H9 (cell line): ENCODE measurements around the gene MTCL1. TPM values are rescaled to one million over a fixed set of nuclear protein-coding genes. Genes with fewer than 3 reads are reported as not detected.

Source experiments
- DNase-seq: peaks from one replicate; pipeline ENCODE4 v3.0.0-alpha.2; 2017
- H2AFZ ChIP-seq: one replicate; pipeline ENCODE4 v1.6.1; 2013; ENCODE audit warnings: mild to moderate bottlenecking, low read length, control low read depth, moderate library complexity
- H2AK5ac ChIP-seq: 2 replicates; pipeline ENCODE4 v1.6.1; 2013; ENCODE audit warnings: low read length, control low read depth, mixed read lengths; ENCODE audit not compliant: insufficient read length
- H2BK120ac ChIP-seq: one replicate; pipeline ENCODE4 v1.6.1; 2013; ENCODE audit warnings: low read depth, mild to moderate bottlenecking, low read length, control low read depth, inconsistent platforms; ENCODE audit not compliant: poor library complexity, severe bottlenecking
- H2BK12ac ChIP-seq: 2 replicates; pipeline ENCODE4 v1.6.1; 2013; ENCODE audit warnings: low read length, control low read depth, mixed read lengths, low read depth; ENCODE audit not compliant: insufficient read length
- H2BK15ac ChIP-seq: 2 replicates; pipeline ENCODE4 v1.6.1; 2013; ENCODE audit warnings: low read depth, low read length, control low read depth
- H2BK20ac ChIP-seq: one replicate; pipeline ENCODE4 v1.6.1; 2013; ENCODE audit warnings: low read depth, mild to moderate bottlenecking, low read length, control low read depth, inconsistent platforms; ENCODE audit not compliant: poor library complexity, severe bottlenecking
- H2BK5ac ChIP-seq: 2 replicates; pipeline ENCODE4 v1.6.1; 2013; ENCODE audit warnings: low read length, control low read depth, mixed read lengths; ENCODE audit not compliant: insufficient read length
- H3K14ac ChIP-seq: 2 replicates; pipeline ENCODE4 v1.6.1; 2013; ENCODE audit warnings: low read length, control low read depth; ENCODE audit not compliant: insufficient read depth
- H3K18ac ChIP-seq: 2 replicates; pipeline ENCODE4 v1.6.1; 2013; ENCODE audit warnings: low read depth, mild to moderate bottlenecking, mixed read lengths, low read length, control low read depth; ENCODE audit not compliant: insufficient read length
- H3K23ac ChIP-seq: 2 replicates; pipeline ENCODE4 v1.6.1; 2013; ENCODE audit warnings: low read length, control low read depth, mixed read lengths, low read depth; ENCODE audit not compliant: insufficient read length
- H3K23me2 ChIP-seq: 2 replicates; pipeline ENCODE4 v1.6.1; 2013; ENCODE audit warnings: low read depth, mild to moderate bottlenecking, mixed read lengths, low read length, control low read depth; ENCODE audit not compliant: insufficient read length, poor library complexity, severe bottlenecking
- H3K27ac ChIP-seq: 2 replicates; pipeline ENCODE4 v1.5.1; 2013; ENCODE audit warnings: low read length, control low read depth, mixed read lengths, low read depth; ENCODE audit not compliant: insufficient read length
- H3K27me3 ChIP-seq: 2 replicates; pipeline ENCODE4 v1.6.1; 2013; ENCODE audit warnings: low read length, control low read depth, inconsistent platforms; ENCODE audit not compliant: insufficient read depth
- H3K4ac ChIP-seq: 2 replicates; pipeline ENCODE4 v1.6.1; 2013; ENCODE audit warnings: low read depth, mild to moderate bottlenecking, control low read depth, inconsistent platforms, low read length, moderate library complexity
- H3K4me1 ChIP-seq: 2 replicates; pipeline ENCODE4 v1.6.1; 2013; ENCODE audit warnings: low read length, control low read depth, inconsistent platforms; ENCODE audit not compliant: insufficient read depth
- H3K4me2 ChIP-seq: 2 replicates; pipeline ENCODE4 v1.6.1; 2013; ENCODE audit warnings: low read length, control low read depth, mixed read lengths; ENCODE audit not compliant: insufficient read length, insufficient read depth
- H3K56ac ChIP-seq: 2 replicates; pipeline ENCODE4 v1.6.1; 2013; ENCODE audit warnings: low read depth, mild to moderate bottlenecking, mixed read lengths, low read length, control low read depth; ENCODE audit not compliant: insufficient read length
- H3K79me1 ChIP-seq: 2 replicates; pipeline ENCODE4 v1.6.1; 2013; ENCODE audit warnings: low read depth, mild to moderate bottlenecking, moderate library complexity, low read length, control low read depth, inconsistent platforms; ENCODE audit not compliant: insufficient read depth, poor library complexity, severe bottlenecking
- H3K79me2 ChIP-seq: 2 replicates; pipeline ENCODE4 v1.6.1; 2013; ENCODE audit warnings: low read length, control low read depth, inconsistent platforms; ENCODE audit not compliant: insufficient read depth
- H3K9ac ChIP-seq: 2 replicates; pipeline ENCODE4 v1.6.1; 2013; ENCODE audit warnings: low read length, control low read depth, mixed read lengths; ENCODE audit not compliant: insufficient read length; ENCODE audit errors: extremely low read depth
- H3K9me3 ChIP-seq: one replicate; pipeline ENCODE4 v1.6.1; 2013; ENCODE audit warnings: low read depth, low read length, inconsistent platforms; ENCODE audit not compliant: control insufficient read depth
- H3T11ph ChIP-seq: one replicate; pipeline ENCODE4 v1.6.1; 2013; ENCODE audit warnings: mild to moderate bottlenecking, low read length, control low read depth, inconsistent platforms
- H4K20me1 ChIP-seq: one replicate; pipeline ENCODE4 v1.6.1; 2013; ENCODE audit not compliant: control insufficient read depth, insufficient read length, insufficient read depth
- H4K5ac ChIP-seq: 2 replicates; pipeline ENCODE4 v1.6.1; 2013; ENCODE audit warnings: low read depth, mild to moderate bottlenecking, mixed read lengths, low read length, control low read depth; ENCODE audit not compliant: insufficient read length
- H4K8ac ChIP-seq: replicated peaks from 2 replicates; pipeline ENCODE4 v1.6.1; 2013; ENCODE audit warnings: low read length, control low read depth, mixed read lengths, low read depth; ENCODE audit not compliant: insufficient read length
- H4K91ac ChIP-seq: 2 replicates; pipeline ENCODE4 v1.6.1; 2013; ENCODE audit warnings: low read depth, mild to moderate bottlenecking, moderate library complexity, mixed read lengths, low read length, control low read depth; ENCODE audit not compliant: insufficient read length
- H3K27ac Mint-ChIP-seq, 3 experiments: 2 replicates in 2 of 3; 3 replicates in 1 of 3; pipeline ENCODE4 v1.8.0; 2020 to 2021; ENCODE audit warnings: mixed read lengths in 3 of 3, mild to moderate bottlenecking in 1 of 3, moderate library complexity in 1 of 3
- H3K27me3 Mint-ChIP-seq: 2 replicates; pipeline ENCODE4 v1.8.0; 2021; ENCODE audit warnings: low read depth, mild to moderate bottlenecking, moderate library complexity, mixed read lengths
- H3K36me3 Mint-ChIP-seq, 3 experiments: 2 replicates in 2 of 3; 3 replicates in 1 of 3; pipeline ENCODE4 v1.8.0; 2020 to 2021; ENCODE audit warnings: low read depth in 3 of 3, mixed read lengths in 3 of 3; ENCODE audit not compliant: insufficient read depth in 1 of 3
- H3K4me1 Mint-ChIP-seq, 2 experiments: 2 replicates each; pipeline ENCODE4 v1.8.0; 2020; ENCODE audit warnings: mixed read lengths in 2 of 2
- H3K4me3 Mint-ChIP-seq, 2 experiments: 2 replicates in 1 of 2; 3 replicates in 1 of 2; pipeline ENCODE4 v1.8.0; 2020 to 2021; ENCODE audit warnings: mild to moderate bottlenecking in 2 of 2, mixed read lengths in 2 of 2, moderate library complexity in 1 of 2
- H3K9me3 Mint-ChIP-seq, 2 experiments: 2 replicates in 1 of 2; 3 replicates in 1 of 2; pipeline ENCODE4 v1.8.0; 2020; ENCODE audit warnings: mild to moderate bottlenecking in 2 of 2, mixed read lengths in 2 of 2, moderate library complexity in 1 of 2
- WGBS: extraction: QIAGEN DNeasy Blood & Tissue Kit; methylation state at CpG from one replicate; pipeline ENCODE4 v1.1.7; 2013; ENCODE audit warnings: missing lambda C conversion rate, low lambda C conversion rate, mixed read lengths; ENCODE audit not compliant: insufficient read length; ENCODE audit errors: extremely low coverage; 5-methylcytosine and 5-hydroxymethylcytosine counted together
- total RNA-seq: library from RNA; stranded (reverse); gene quantifications from 2 replicates; pipeline ENCODE4 v1.2.1, GENCODE V29; 2021
- TF ChIP-seq, protein P1 (sequence below): fragments of 200-600 bp; sonication (generic); conservative IDR thresholded peaks from 3 replicates; pipeline ENCODE4 v1.8.0; 2021; ENCODE audit warnings: antibody characterized with exemption, mild to moderate bottlenecking

Gene MTCL1
- total RNA-seq, 1 experiment from 2014 or later = 50.7 TPM

DNA sequence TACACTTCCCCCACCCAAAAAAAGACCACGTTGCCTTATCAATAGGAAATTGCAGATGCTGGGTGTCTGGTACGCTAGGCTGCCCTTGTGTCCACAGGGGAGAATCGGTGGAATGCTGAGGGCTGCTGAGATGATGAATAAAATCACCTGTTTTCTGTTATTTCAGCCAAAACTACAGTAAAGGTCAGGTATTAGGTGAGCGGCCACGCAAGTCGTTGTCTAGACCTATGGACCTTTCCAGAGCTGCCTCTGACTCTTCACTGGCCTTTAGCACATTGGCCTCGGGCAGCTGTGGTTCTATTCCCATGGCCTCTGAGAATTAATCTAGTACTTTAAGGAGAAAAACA lies 89.6 kb downstream of the MTCL1 start:
- H2BK15ac ChIP-seq = no peak overlapping the region
- H2BK5ac ChIP-seq = no peak overlapping the region
- peaks cover 23% of the 10 kb centered on the region; the same call in 1 of the 2 replicates for H3K4me1 ChIP-seq
- H2AFZ ChIP-seq = no peak overlapping the region
- peak overlapping the region; percentile 31 for H3K27ac ChIP-seq
- H2BK12ac ChIP-seq = no peak overlapping the region
- Mint-ChIP-seq H3K4me1 (peaks cover 61 to 69% of the 10 kb centered on the region in 2 experiments), H3K9me3 (no peaks in the 10 kb centered on the region), H3K27me3 (no peaks in the 10 kb centered on the region), H3K4me3 (peak overlapping the region in 1 of 2 experiments; percentile 3; a peak in 1 of 5 replicates), H3K36me3 (peaks cover 0 to 35% (median 33%) of the 10 kb centered on the region in 3 experiments; a peak in 5 of 7 replicates), H3K27ac (peak overlapping the region; percentile 74 to 96 (median 82))
- no peaks in the 10 kb centered on the region for H3K23me2 ChIP-seq
- H3K18ac ChIP-seq = no peak overlapping the region
- H4K8ac ChIP-seq = no peak overlapping the region
- no peak overlapping the region for H3K14ac ChIP-seq
- H2BK20ac ChIP-seq = no peak overlapping the region
- H2BK120ac ChIP-seq = no peak overlapping the region
- no CpG with 5 or more reads among the region's 7 CpGs for WGBS
- H3K23ac ChIP-seq = no peak overlapping the region
- H3K4me2 ChIP-seq = no peak overlapping the region
- no peak overlapping the region for H4K91ac ChIP-seq
- no peak overlapping the region for H4K5ac ChIP-seq
- no peaks in the 10 kb centered on the region for H3K9me3 ChIP-seq
- no peaks in the 10 kb centered on the region for H3K27me3 ChIP-seq
- no peaks in the 10 kb centered on the region for H3K79me1 ChIP-seq
- H3K56ac ChIP-seq = no peak overlapping the region
- H2AK5ac ChIP-seq = no peak overlapping the region
- no peaks in the 10 kb centered on the region for H4K20me1 ChIP-seq
- H3K9ac ChIP-seq = no peak overlapping the region
- TF ChIP-seq, protein P1, sequence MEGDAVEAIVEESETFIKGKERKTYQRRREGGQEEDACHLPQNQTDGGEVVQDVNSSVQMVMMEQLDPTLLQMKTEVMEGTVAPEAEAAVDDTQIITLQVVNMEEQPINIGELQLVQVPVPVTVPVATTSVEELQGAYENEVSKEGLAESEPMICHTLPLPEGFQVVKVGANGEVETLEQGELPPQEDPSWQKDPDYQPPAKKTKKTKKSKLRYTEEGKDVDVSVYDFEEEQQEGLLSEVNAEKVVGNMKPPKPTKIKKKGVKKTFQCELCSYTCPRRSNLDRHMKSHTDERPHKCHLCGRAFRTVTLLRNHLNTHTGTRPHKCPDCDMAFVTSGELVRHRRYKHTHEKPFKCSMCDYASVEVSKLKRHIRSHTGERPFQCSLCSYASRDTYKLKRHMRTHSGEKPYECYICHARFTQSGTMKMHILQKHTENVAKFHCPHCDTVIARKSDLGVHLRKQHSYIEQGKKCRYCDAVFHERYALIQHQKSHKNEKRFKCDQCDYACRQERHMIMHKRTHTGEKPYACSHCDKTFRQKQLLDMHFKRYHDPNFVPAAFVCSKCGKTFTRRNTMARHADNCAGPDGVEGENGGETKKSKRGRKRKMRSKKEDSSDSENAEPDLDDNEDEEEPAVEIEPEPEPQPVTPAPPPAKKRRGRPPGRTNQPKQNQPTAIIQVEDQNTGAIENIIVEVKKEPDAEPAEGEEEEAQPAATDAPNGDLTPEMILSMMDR = no peak
- H3K79me2 ChIP-seq = no peaks in the 10 kb centered on the region
- no peak for DNase-seq
- H3T11ph ChIP-seq = no peak overlapping the region
- no peak overlapping the region for H3K4ac ChIP-seq
